Measurements from ENCODE around the gene ARRDC4.

- TF ChIP-seq, protein P1, sequence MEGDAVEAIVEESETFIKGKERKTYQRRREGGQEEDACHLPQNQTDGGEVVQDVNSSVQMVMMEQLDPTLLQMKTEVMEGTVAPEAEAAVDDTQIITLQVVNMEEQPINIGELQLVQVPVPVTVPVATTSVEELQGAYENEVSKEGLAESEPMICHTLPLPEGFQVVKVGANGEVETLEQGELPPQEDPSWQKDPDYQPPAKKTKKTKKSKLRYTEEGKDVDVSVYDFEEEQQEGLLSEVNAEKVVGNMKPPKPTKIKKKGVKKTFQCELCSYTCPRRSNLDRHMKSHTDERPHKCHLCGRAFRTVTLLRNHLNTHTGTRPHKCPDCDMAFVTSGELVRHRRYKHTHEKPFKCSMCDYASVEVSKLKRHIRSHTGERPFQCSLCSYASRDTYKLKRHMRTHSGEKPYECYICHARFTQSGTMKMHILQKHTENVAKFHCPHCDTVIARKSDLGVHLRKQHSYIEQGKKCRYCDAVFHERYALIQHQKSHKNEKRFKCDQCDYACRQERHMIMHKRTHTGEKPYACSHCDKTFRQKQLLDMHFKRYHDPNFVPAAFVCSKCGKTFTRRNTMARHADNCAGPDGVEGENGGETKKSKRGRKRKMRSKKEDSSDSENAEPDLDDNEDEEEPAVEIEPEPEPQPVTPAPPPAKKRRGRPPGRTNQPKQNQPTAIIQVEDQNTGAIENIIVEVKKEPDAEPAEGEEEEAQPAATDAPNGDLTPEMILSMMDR (IDR thresholded peaks at IDR 0.05; ENCODE audit: control extremely low read depth in 1 of 3, insufficient read depth in 1 of 3, low read depth in 1 of 3, low read length in 3 of 3) = no peak
- no peak for TF ChIP-seq CHD2 (IDR thresholded peaks at IDR 0.05; ENCODE audit: low read length)
- no peak for TF ChIP-seq HDAC6 (IDR thresholded peaks at IDR 0.05; ENCODE audit: low read depth, low read length)
- TF ChIP-seq, protein P2, sequence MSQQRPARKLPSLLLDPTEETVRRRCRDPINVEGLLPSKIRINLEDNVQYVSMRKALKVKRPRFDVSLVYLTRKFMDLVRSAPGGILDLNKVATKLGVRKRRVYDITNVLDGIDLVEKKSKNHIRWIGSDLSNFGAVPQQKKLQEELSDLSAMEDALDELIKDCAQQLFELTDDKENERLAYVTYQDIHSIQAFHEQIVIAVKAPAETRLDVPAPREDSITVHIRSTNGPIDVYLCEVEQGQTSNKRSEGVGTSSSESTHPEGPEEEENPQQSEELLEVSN (IDR thresholded peaks at IDR 0.05) = no peak
Observed at GRCh38 chr15:97955035-97955434, 5.5 kb upstream of the ARRDC4 start.

Measured in H1 (cell line).